Airway epithelial cell (primary cell): ENCODE results near the gene C5orf47. TPM values are rescaled to one million over a fixed set of nuclear protein-coding genes. Genes with fewer than 3 reads are reported as not detected.

Experiments used
- total RNA-seq: library from RNA; depleted of rRNA; stranded (reverse); fragments of >200 nt; gene quantifications from 2 replicates; pipeline ENCODE4 v1.2.3, GENCODE V29; 2015

Gene C5orf47, protein sequence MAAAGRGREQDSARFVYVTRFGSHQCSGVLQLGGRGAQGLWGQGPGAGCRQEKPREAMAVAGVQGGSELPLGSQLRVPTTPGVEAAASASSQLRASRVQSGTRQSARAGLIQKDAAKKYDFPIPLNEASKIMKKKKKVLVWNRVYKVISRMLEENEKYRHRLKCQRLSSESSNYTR
- total RNA-seq = not detected in 2 replicates

DNA sequence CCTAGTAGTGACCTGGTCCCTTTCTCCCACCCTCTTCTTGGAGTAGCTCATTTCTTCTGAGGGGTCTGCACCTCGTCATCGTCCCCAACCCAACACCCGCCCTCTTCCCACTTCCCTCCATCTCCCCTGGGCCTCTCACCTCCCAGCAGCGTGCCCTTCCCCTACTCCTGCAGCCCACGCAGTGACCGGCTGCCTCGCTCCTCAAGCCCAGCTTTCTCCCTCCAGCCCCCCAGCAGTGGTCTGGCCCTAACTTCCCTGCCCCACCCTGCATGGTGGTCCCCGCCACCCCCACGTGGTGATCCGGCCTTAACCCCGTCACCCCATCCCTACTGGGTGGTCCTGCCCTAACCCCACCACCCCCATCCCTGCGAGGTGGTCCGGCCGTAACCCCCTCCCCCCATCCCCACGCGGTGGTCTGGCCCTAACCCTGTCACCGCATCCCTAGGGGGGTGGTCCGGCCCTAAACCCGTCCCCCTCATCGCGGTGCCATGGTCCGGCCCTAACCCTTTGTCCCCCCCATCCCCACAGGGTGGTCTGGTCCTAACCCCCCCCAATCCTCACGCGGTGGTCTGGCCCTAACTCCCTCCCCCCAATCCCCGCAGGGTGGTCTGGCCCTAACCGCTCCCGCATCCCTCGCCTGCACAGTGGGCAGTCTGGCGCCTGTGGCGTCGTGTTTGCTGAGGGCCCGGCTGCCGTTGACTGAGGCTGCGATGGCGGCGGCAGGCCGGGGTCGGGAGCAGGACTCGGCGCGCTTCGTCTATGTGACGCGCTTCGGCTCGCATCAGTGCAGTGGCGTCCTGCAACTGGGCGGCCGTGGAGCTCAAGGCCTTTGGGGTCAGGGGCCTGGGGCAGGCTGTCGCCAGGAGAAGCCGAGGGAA, at the start of gene C5orf47:
Gene C5orf47, plus strand, starts transcription at position 617 of the 878 bp plus-strand sequence. Its CDS starts 94 bp downstream, at position 711.

DNA sequence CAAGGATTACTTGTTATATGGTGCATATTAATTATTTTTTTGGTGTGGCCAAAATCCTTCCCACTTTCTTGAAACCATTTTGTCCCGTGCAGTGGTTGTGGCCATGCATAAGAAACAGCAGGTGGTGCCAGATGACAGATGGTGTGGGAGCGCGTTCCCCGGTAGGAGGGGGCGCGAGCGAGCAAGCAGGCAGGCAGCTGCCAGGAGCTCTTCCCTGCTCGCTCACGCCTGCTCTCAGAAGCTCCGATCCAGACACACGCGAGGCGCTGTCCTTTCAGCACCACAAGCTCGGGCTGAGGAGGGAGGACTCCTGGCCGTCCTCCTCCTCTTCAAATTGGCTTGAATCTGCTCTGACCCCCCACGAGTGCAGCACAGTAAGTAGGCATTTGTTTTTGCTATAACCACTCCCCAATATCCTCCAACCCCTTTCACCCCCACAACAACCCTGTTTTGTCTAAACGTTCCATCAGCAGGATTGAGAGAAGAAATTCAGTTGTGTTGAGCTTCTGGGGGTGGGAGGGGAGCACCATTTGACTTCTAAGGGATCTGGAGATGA, 56.6 kb downstream of the C5orf47 start, which contains the start of gene NSG2:
Gene NSG2, plus strand, starts transcription at position 237 of the 556 bp plus-strand sequence. CDS start 1,050 bp downstream, outside the sequence.

Other genes with a start within 250 kb of the C5orf47 start
- gene CPEB4, start 100.8 kb upstream of the C5orf47 start, total RNA-seq = 16.2 and 17.5 TPM in 2 replicates
- gene NSG2, start 56.5 kb downstream of the C5orf47 start, total RNA-seq = not detected in 2 replicates